ENCODE results near the gene REC114.

Gene REC114

GRCh38 chr15:73602446-73602843, 159.5 kb downstream of the REC114 start:
- DNase-seq (ENCODE audit: low read depth in 1 of 2, low spot score in 1 of 2): no peak

- no peak for DNase-seq (ENCODE audit: low read depth in 1 of 2, low spot score in 1 of 2)
These were observed 160.0 kb downstream of the REC114 start for GRCh38 chr15:73602992-73603391.

DNA sequence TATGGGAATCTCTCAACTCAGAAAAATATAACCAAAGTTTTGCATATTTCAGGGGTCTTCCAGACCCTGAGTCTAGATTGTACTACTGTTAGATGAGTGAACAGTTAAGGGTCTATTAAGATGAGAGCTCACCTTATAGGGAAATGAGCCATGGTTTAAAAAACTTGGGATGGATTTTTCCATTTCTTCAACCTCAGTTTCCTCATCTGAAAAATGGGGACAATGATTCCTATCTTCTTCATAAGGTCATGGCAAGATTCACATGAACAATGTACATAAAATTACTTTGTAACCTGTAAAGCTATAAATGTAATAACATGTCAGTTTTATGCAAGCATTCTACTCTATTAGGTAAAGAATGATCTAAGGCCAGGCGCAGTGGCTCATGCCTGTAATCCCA, 161.5 kb downstream of the REC114 start:
- no peak for DNase-seq (ENCODE audit: low read depth in 1 of 2, low spot score in 1 of 2)

DNA sequence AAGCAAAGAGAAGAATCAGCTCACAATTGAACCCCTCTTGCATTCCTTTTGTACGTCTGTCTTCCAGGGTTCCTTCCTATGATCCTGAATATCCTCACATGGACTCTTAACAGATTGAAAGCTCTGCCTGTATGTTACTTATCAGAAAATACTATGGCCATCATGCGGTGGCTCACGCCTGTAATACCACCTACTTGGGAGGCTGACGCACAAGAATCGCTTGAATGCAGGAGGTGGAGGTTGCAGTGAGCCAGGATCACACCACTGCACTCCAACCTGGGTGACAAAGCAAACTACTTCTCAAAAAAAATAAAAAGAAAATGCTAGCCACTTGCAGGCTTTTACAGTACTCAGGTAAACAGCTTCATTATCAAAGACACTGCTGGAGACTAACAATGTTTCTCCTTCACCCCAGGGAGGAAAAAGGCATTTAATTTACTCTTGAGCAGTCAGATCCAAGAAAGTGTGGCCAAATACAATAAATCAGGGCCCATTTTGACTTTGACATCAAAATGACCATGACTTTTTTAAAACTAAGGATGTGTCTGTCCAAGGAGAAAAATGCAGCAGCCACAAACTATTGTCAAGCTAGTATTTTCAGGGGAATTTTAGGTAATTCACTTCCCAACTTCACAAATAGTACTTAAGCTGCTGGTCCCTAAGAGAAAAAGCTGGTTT, 162.9 kb downstream of the REC114 start:
- DNase-seq (ENCODE audit: low read depth in 1 of 2, low spot score in 1 of 2): no peak

DNA sequence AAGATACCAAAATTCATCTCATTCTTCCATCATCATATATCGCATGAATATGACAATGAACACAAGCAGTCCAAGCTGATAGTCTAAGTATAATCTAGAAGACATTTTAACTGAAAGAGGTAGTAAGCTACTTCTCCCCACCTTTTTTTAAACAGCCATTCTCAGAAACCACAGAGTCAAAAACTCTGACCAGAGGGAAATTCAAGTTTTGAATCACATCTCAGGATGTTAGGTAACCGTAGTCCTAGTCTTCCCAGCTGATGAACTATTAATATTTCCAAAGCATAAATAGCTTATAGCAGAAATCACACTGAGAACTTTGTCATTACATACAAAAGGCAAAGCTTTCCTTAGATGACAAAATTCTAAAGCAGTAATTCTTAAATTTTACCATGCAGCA, 164.4 kb downstream of the REC114 start:
- DNase-seq (ENCODE audit: low read depth in 1 of 2, low spot score in 1 of 2): no peak

DNA sequence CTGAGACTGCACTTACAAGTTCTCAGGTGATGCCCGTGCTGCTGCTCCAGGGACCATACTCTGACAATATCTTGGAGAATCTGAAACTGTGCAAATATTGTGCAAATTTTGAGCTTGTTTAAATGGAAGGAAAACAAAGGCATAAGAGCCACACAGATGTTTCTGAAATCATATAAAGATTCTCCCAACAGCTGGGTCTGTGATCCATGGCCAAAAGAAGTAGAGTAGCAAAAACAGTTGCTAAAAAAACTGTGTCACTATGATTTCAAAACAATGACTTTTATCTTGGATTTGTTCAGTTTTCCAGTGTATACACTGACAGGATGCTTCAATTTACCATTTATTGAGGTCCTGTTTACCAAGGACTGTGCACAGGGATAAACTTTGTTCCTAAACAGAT, 164.9 kb downstream of the REC114 start:
- no peak for DNase-seq (ENCODE audit: low read depth in 1 of 2, low spot score in 1 of 2)

DNA sequence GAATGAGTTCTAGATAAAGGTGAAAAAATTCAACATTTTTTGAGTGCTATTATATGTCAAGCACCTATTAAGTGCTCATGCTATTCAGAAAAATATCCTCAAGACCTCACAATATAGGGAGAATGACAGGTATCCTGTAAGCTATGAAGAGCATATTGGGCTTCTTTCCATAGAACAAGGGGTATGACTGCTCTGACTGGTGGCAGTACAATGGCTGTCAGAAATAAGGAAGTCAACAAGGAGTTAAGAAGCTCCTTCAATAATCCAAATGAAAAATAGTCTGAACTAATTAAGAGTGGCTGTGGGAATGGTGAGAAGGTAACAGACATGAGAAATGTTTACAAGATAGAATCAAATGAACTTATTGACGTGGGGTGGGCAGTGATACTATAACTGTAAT, 165.5 kb downstream of the REC114 start:
- no peak for DNase-seq (ENCODE audit: low read depth in 1 of 2, low spot score in 1 of 2)

DNA sequence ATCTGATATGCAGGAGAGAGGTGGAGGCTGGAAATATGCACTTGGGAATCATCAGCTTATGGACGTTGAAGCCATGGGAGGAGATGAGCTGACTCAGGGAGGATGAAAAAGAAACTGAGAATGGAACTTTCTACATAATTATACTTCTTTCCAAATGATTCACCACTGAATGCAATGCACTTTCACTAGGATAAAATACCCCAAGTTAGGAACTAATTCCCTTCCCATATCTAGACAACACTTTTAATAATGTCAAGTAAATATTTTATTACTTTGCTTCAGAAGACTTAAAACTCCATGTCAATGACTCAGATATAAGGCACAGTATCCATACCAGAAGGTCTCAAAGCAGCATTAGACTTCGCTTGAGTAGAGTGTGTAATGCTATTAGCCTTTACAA, 166.0 kb downstream of the REC114 start:
- DNase-seq (ENCODE audit: low read depth in 1 of 2, low spot score in 1 of 2): no peak
